Subcutaneous adipose tissue (tissue), 4 donors: ENCODE data around the gene VPS37C. TPM values are rescaled to one million over a fixed set of nuclear protein-coding genes. Genes with fewer than 3 reads are reported as not detected.

Experiments used
- CTCF ChIP-seq: fragments of 450-650 bp; IDR thresholded peaks from one replicate; pipeline ENCODE4 v1.5.1; 2016; ENCODE audit warnings: low read depth, mild to moderate bottlenecking, control low read depth, antibody characterized with exemption, moderate library complexity
- total RNA-seq, 4 donors: library from RNA; depleted of rRNA; stranded (reverse); fragments of >200 nt; gene quantifications; one replicate each; pipeline ENCODE4 v1.1.0, GENCODE V29; 2016

VPS37C gene
- total RNA-seq, 4 donors from 2014 or later: 6.7 to 10.9 (median 8.8) TPM

- no peak for TF ChIP-seq CTCF
Measured at GRCh38 chr11:61102667-61103571, 58.3 kb downstream of the VPS37C start.

- TF ChIP-seq CTCF: no peak
Measured at GRCh38 chr11:61098778-61099177, 62.4 kb downstream of the VPS37C start.

GRCh38 chr11:61095021-61095420 is 66.2 kb downstream of the VPS37C start:
- no peak for TF ChIP-seq CTCF

GRCh38 chr11:61092908-61093763 is 68.1 kb downstream of the VPS37C start:
- no peak for TF ChIP-seq CTCF

- TF ChIP-seq CTCF: no peak
Measured at GRCh38 chr11:61092280-61092766, 68.9 kb downstream of the VPS37C start.

- no peak for TF ChIP-seq CTCF
Measured at GRCh38 chr11:61091373-61092279, 69.6 kb downstream of the VPS37C start.
